Measurements from ENCODE around the gene ACACB.

DNA sequence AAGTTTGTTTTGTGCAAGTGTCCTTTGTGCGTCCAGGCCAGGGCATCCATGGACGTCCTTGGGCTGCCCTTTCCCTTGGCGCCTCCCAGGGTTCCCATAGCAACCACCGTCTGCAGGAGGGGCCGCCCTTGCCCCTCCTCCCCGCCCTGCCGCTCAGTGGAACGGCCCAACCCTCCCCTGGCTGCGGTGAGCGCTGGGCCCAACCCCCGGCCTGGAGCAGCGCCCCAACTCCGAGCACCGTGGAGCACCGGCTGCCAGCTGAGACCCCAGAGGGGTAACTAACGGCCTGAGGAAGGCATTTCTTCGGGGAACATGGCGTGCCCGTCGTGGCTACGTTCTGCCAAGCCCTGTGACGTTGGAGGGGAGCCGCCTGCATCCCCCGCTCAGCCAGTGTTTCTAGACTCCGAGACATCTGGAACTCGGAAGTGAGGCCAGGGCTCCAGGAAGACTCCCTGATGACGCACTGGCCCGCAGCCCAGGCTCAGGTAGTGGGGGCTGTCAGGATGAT lies 5.3 kb upstream of the ACACB start:
- TF ChIP-seq, protein P1, sequence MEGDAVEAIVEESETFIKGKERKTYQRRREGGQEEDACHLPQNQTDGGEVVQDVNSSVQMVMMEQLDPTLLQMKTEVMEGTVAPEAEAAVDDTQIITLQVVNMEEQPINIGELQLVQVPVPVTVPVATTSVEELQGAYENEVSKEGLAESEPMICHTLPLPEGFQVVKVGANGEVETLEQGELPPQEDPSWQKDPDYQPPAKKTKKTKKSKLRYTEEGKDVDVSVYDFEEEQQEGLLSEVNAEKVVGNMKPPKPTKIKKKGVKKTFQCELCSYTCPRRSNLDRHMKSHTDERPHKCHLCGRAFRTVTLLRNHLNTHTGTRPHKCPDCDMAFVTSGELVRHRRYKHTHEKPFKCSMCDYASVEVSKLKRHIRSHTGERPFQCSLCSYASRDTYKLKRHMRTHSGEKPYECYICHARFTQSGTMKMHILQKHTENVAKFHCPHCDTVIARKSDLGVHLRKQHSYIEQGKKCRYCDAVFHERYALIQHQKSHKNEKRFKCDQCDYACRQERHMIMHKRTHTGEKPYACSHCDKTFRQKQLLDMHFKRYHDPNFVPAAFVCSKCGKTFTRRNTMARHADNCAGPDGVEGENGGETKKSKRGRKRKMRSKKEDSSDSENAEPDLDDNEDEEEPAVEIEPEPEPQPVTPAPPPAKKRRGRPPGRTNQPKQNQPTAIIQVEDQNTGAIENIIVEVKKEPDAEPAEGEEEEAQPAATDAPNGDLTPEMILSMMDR (IDR thresholded peaks at IDR 0.05): no peak
- TF ChIP-seq POLR2A (IDR thresholded peaks at IDR 0.05) (peak; percentile 78 to 91), EP300 (IDR thresholded peaks at IDR 0.05) (peak; percentile 92 to 98 (median 96))
